D721Med (cell line): ENCODE measurements around the gene CBLN4.

Experiments used
- DNase-seq: peaks from one replicate; pipeline ENCODE4 v3.0.0; 2011; ENCODE audit warnings: low spot score; ENCODE audit not compliant: insufficient read length
- FAIRE-seq: peaks from 2 replicates; lab custom pipeline; 2011; peaks lifted over from hg19 to GRCh38; lab: Jason Lieb, UNC
- CTCF ChIP-seq: IDR thresholded peaks from 2 replicates; pipeline ENCODE4 v1.5.1; 2012; ENCODE audit warnings: mild to moderate bottlenecking, control low read depth; ENCODE audit not compliant: insufficient read depth; ENCODE audit errors: missing control alignments

CBLN4 gene

GRCh38 chr20:56014151-56014550 is 8.8 kb upstream of the CBLN4 start:
- DNase-seq (no peak), FAIRE-seq (no peak)
- TF ChIP-seq CTCF: no peak

GRCh38 chr20:56004611-56005388 is 519 bp downstream of the CBLN4 start:
- no peak for DNase-seq
- FAIRE-seq: no peak
- TF ChIP-seq CTCF: no peak

- DNase-seq (no peak), FAIRE-seq (no peak)
- TF ChIP-seq CTCF: no peak
Measured at GRCh38 chr20:56004007-56004406, 1.3 kb downstream of the CBLN4 start.

GRCh38 chr20:56002908-56003800 is 2.2 kb downstream of the CBLN4 start:
- no peak for FAIRE-seq
- no peak for TF ChIP-seq CTCF

GRCh38 chr20:56001890-56002289 is 3.4 kb downstream of the CBLN4 start:
- no peak for DNase-seq
- TF ChIP-seq CTCF: no peak
- no peak for FAIRE-seq

More at GRCh38 chr20:56002908-56003800, 2.2 kb downstream of the CBLN4 start:
- no peak for DNase-seq

GRCh38 chr20:56001106-56001785 is 4.1 kb downstream of the CBLN4 start:
- DNase-seq (no peak), FAIRE-seq (no peak)
- no peak for TF ChIP-seq CTCF
